Skeletal muscle tissue (tissue), 5 donors: Measurements from ENCODE around the gene RASAL1. TPM values are rescaled to one million over a fixed set of nuclear protein-coding genes. Genes with fewer than 3 reads are reported as not detected.

Experiments used
- H3K27ac ChIP-seq: one replicate; pipeline ENCODE4 v1.7.0; 2013; ENCODE audit warnings: mild to moderate bottlenecking, low read depth, low read length, inconsistent platforms
- H3K27me3 ChIP-seq, 3 donors: one replicate each; pipeline ENCODE4 v1.7.0; 2013; ENCODE audit warnings: low read length in 3 of 3; ENCODE audit not compliant: control insufficient read depth in 3 of 3, insufficient read depth in 3 of 3
- H3K36me3 ChIP-seq, 3 donors: one replicate each; pipeline ENCODE4 v1.7.0; 2013; ENCODE audit warnings: low read length in 3 of 3; ENCODE audit not compliant: control insufficient read depth in 3 of 3, insufficient read depth in 3 of 3
- H3K4me1 ChIP-seq, 3 donors: one replicate each; pipeline ENCODE4 v1.7.0; 2013; ENCODE audit warnings: low read length in 3 of 3, mild to moderate bottlenecking in 3 of 3; ENCODE audit not compliant: control insufficient read depth in 3 of 3, insufficient read depth in 3 of 3
- H3K4me3 ChIP-seq, 3 donors: one replicate each; pipeline ENCODE4 v1.7.0; 2013; ENCODE audit warnings: low read length in 3 of 3
- H3K9ac ChIP-seq, 3 donors: one replicate each; pipeline ENCODE4 v1.7.0; 2013; ENCODE audit warnings: low read length in 3 of 3, mild to moderate bottlenecking in 3 of 3, moderate library complexity in 2 of 3, low read depth in 1 of 3
- H3K9me3 ChIP-seq, 3 donors: one replicate each; pipeline ENCODE4 v1.7.0; 2013; ENCODE audit warnings: low read length in 3 of 3; ENCODE audit not compliant: control insufficient read depth in 3 of 3
- small RNA-seq: library from RNA; depleted of rRNA; stranded (forward); fragments of <200 nt; gene quantifications from one replicate; pipeline ENCODE3, GENCODE V24; 2014
- total RNA-seq: library from RNA; depleted of rRNA; stranded (reverse); fragments of >200 nt; gene quantifications from one replicate; pipeline ENCODE4 v1.2.3, GENCODE V29; 2014
- donor health status: Osteomylitis.

RASAL1 gene
- total RNA-seq, 1 donor from 2014 or later: not detected

DNA sequence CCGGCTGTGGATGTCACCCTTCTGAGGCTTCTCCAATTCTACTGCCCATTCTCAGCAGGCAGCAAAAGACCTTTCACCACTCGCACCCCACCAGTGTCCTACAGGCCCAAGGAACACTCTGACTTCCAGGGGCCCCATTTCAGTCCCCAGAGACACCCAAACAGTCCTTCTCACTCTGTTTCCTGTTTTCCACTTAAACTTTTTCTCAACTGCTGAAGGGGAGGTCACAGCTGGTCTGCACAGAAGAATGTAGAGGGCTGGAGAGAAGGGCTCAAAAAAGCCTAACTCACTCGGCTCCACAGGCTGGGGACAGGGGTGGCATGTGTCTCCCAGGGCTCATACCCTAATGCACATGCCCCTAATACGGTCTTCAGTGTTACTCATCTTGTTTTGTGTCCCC, 83.2 kb downstream of the RASAL1 start:
- H3K4me1 ChIP-seq: peaks cover 0 to 2% (median 0%) of the 10 kb centered on the region in 3 donors
- H3K4me3 ChIP-seq: no peak overlapping the region
- H3K36me3 ChIP-seq: no peaks in the 10 kb centered on the region
- H3K27me3 ChIP-seq: peaks cover 17 to 28% (median 28%) of the 10 kb centered on the region in 3 donors
- H3K9ac ChIP-seq: no peak overlapping the region
- no peaks in the 10 kb centered on the region for H3K9me3 ChIP-seq
- no peak overlapping the region for H3K27ac ChIP-seq

DNA sequence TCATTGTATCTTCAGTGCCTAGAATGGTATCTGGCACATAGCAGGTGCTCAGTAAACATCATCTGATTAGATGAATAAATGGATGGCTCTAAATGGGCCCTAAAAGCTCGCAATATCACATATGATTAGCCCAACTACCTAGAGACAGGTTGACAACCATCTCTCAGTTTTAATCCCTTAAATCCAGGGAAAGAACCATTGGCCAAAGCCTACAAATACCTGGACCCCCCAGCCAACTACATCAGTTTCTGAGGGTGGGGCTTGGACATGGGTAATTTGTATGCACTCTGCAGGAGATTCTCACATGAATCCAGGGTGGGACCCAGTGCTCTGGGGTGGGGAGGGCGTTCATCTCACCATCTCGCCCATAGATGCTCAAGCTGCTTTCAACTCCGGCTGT, 83.8 kb downstream of the RASAL1 start:
- no peak overlapping the region for H3K4me3 ChIP-seq
- H3K9me3 ChIP-seq: no peaks in the 10 kb centered on the region
- H3K27me3 ChIP-seq: peaks cover 17 to 25% (median 23%) of the 10 kb centered on the region in 3 donors
- no peak overlapping the region for H3K9ac ChIP-seq
- no peaks in the 10 kb centered on the region for H3K36me3 ChIP-seq
- H3K4me1 ChIP-seq: no peaks in the 10 kb centered on the region
- no peak overlapping the region for H3K27ac ChIP-seq

DNA sequence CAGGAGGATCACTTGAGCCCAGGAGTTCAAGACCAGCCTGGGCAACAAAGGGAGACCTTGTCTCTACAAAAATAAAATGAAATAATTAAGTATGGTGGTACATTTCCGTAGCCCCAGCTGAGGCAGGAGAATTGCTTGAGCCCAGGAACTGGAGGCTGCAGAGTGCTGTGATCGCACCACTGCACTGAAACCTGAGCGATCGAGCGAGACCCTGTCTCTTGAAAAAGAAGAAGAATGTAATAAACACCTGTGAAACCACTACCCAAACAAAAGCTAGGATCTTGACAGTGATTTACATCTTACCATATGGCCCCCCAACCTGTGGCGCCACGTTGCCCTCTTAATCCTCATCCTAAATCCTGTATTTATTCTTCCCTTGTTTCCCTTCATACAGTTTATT, 84.8 kb downstream of the RASAL1 start:
- peaks cover 13 to 18% (median 14%) of the 10 kb centered on the region in 3 donors for H3K27me3 ChIP-seq
- H3K27ac ChIP-seq: no peak overlapping the region
- no peaks in the 10 kb centered on the region for H3K9me3 ChIP-seq
- H3K4me3 ChIP-seq: no peak overlapping the region
- H3K36me3 ChIP-seq: no peaks in the 10 kb centered on the region
- H3K9ac ChIP-seq: no peak overlapping the region
- no peaks in the 10 kb centered on the region for H3K4me1 ChIP-seq

DNA sequence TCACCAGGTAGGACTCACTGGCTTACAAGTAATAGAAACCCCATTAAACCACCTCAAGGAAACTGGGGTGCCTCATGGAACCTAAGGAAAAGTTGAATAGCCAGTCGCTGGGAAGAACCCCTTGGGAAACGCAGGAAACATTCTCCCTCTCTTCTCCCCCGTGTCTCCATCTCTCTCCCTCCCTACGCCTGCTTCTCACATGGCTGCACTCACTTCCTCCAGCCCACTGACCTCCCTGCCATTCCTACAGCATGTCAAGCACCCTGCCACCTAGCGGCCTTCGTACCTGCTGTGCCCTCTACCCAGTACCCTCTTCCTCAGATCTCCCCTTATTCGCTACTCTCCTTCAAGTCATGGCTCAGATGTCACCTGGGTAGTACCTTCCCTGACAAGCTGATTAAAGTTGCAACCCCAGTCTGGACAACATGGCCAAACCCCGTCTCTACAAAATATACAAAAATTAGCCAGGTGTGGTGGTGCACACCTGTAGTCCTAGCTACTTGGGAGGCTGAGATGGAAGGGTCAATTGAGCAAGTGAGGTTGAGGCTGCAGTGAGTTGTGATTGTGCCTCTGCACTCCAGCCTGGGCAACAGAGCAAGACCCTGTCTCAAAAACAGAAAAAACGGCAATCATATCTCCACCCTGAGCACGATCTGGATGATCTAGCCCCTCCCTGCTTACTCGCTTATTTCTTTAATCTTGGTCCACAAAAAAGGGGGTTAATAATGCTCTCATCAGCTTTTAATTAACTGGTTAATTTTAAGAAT, 85.4 kb downstream of the RASAL1 start:
- Histone ChIP-seq H3K4me1 (no peaks in the 10 kb centered on the region), H3K27me3 (peaks cover 7 to 12% (median 11%) of the 10 kb centered on the region in 3 donors), H3K9me3 (no peaks in the 10 kb centered on the region), H3K4me3 (no peak overlapping the region), H3K9ac (no peak overlapping the region), H3K36me3 (no peaks in the 10 kb centered on the region), H3K27ac (no peak overlapping the region)

Small RNA genes within 50 kb of the gene (small RNA-seq; reads per million reads assigned to genes)
- gene MIR7106: not detected
- not detected for gene RF00019

Other genes with a start within 250 kb of the RASAL1 start
- 8.9 TPM for gene OAS1, start 228.8 kb downstream of the RASAL1 start, total RNA-seq
- gene OAS3, start 197.3 kb downstream of the RASAL1 start, total RNA-seq: 6.3 TPM
- gene OAS2, start 157.2 kb downstream of the RASAL1 start, total RNA-seq: 6.8 TPM
- 3.1 TPM for gene DTX1, start 79.0 kb downstream of the RASAL1 start, total RNA-seq
- gene CFAP73, start 14.0 kb upstream of the RASAL1 start, total RNA-seq: not detected
- 29.7 TPM for gene DDX54, start 49.7 kb upstream of the RASAL1 start, total RNA-seq
- 10.4 TPM for gene RITA1, start 50.0 kb upstream of the RASAL1 start, total RNA-seq
- 11.0 TPM for gene TPCN1, start 85.7 kb upstream of the RASAL1 start, total RNA-seq
- gene SLC8B1, start 199.3 kb upstream of the RASAL1 start, total RNA-seq: 8.4 TPM
- 4.2 TPM for gene PLBD2, start 222.8 kb upstream of the RASAL1 start, total RNA-seq